Stimulated activated CD4-positive, alpha-beta T cell treated with anti-CD3 and anti-CD28 coated beads, Interleukin-15, amount 100 ng/mL, for 48 hours (primary cell): ENCODE measurements around the gene GAB1.
"Not testable (repeated sequence)": the region's sequence is repeated elsewhere in the genome, so short reads cannot be mapped to it uniquely, and the experiment has no call there.

Experiments
- DNase-seq, 2 donors: peaks; one replicate each; pipeline ENCODE4 v3.0.0-alpha.2; 2020; ENCODE audit warnings: low read depth in 2 of 2

GAB1 gene

DNA sequence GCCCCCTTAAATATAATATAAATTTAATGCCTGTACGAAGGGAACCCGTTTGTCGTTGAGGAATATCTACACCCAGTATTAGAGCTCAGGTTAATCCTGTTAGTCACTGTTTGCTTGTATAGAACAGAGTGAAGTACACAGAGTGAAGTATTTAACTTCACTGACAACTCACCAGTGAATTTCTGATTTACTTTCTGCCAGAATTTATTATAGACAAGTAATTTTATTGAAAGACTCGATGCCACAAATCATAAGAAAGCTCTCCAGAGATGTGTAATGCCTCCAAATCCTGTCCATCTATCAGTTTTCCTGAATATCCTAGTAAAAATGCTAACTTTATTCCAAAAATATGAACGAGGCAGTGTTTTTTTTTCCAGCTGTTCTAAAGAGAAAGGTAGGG lies 1.6 kb downstream of the GAB1 start:
- DNase-seq, result no peak

DNA sequence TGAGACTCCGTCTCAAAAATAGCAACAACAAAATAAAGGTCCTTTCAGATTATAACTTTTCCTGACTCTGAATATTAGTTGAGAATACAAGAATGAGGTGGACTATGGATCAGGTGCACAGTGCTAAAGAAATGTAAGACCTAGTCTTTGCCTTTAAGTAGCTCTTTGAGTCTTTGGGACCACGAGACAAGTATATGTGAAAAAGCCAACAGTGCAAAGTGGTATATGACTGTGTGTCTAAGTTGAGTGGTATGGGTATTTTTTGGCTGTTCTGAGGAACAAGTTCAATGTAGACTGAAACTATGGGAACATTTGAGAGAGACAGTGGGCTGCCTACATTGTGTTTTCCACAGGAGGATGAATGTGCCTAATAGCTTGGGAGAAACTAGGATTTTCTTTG lies 2.8 kb downstream of the GAB1 start:
- DNase-seq, result no peak

GRCh38 chr4:143341186-143341755 lies 4.6 kb downstream of the GAB1 start:
- DNase-seq, result no peak

GRCh38 chr4:143343276-143343831 lies 6.7 kb downstream of the GAB1 start:
- no peak for DNase-seq

- DNase-seq, result no peak
Observed at GRCh38 chr4:143344041-143344440, 7.4 kb downstream of the GAB1 start.

GRCh38 chr4:143344774-143345173 lies 8.1 kb downstream of the GAB1 start:
- no peak for DNase-seq

DNA sequence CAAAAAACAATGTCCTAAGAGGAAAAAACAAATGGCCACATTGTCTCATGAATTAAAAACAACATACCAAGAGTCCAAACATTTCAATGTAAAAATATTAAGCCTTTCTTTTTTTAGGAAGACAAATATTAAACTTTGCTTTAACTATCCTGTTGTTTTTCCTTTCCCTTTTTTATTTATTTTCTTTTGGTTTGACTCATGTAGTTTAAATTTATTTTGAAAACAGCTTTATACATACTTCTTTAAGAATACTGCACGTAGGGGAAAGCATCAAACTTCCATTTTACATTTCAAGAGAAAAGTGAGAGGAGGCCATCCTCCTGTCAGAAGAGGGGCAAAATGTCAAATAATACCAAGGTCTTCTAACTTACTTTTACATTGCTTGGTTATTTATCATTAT lies 8.7 kb downstream of the GAB1 start:
- DNase-seq, result no peak

- DNase-seq, result no peak
Observed at GRCh38 chr4:143346206-143346605, 9.5 kb downstream of the GAB1 start.

DNA sequence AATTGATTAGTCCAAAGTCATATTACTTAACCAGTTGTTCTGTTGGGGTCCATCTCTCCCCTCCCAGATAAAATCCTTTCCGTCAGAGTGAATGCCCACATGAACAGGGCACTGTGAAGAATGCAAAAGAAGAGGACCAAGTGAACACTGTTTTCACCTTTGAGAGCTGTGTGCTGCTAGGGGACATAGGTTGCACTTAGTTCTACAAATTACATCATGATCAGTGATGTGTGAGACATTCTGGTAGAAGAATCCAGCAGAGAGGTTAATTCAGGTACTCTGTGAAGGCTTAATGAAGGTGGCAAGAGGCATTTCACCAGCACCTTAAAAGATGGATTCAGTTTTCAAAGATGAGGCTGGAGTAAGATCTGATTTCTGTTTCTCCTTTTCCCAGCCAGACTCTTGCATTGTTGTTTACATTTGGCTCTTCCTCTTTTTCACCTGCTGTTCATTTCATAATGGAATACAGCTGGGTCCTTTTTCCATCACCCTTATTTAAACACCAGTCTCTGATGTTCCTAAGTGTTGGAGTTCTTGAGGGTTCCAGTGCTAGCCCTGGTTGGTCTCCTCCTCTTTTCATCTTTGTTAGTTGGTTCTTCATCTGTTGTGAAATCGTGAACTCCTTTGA lies 10.9 kb downstream of the GAB1 start:
- DNase-seq, result no peak

DNA sequence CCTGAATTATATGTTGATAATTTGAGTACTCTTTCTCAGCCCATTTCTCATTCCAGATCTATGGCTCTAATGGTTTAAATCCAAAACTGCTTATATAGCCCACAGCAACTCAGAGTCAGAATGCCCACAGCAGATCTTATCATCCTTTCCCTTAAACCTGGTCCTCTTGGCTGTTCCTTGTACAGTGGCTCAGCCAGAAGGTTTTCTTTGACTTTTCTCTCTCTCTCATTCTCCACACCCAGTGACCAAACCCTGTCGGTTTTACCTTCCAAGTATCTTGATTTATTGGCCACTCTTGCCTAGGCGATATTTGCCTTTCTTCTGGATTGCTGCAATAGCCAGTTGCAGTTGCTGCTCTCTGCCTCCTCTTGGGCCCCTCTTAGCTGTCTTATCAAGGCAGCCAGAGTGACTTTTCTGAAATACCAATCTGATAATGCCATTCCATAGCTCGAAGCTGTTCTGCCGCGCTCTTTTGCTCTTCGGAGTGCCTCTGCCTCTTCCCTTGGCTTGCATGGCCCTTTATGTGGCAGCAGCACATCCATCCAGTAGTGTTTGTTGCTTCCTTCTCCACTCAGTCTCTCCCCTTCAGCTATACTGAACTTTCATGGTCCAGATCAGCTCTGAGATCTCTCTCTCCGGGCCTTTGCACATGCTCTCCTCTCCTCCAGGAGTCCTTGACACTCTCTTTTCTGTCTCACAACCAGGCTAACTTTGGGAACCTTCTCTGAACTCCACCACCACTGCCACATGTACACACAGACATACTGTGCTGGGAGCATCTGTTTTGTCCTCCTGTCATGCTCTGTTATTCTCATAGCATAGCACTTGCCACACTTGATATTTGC lies 11.8 kb downstream of the GAB1 start:
- no peak for DNase-seq

DNA sequence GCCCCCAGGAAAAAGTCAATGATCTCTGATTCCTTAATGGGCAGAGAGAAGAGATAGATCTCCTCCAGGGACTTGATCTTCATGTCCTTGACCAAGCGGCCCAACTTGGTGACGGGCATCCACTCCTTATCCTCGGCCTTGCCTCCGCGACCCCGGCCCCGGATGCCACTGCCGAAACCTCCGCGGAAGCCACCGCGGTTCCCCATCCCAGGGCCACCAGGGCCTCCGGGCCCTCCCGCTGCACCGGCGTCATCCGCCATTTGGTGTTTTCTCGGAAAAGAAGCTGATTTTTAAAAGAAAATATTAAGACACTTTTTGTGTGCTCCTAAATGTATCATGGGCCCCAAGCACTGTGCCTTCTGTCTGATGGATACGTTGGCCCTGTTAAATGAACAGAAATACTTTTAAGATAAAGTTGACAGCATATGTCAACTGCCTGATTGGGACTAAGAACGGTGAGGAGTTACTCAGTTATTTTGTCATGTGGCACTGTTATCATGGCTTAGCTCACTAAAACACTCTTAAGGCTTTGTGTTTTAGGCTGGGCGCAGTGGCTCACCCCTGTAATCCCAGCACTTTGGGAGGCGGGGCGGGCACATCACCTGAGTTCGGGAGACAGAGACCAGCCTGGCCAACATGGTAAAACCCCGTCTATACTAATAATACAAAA lies 13.3 kb downstream of the GAB1 start:
- DNase-seq, result not testable (repeated sequence)

DNA sequence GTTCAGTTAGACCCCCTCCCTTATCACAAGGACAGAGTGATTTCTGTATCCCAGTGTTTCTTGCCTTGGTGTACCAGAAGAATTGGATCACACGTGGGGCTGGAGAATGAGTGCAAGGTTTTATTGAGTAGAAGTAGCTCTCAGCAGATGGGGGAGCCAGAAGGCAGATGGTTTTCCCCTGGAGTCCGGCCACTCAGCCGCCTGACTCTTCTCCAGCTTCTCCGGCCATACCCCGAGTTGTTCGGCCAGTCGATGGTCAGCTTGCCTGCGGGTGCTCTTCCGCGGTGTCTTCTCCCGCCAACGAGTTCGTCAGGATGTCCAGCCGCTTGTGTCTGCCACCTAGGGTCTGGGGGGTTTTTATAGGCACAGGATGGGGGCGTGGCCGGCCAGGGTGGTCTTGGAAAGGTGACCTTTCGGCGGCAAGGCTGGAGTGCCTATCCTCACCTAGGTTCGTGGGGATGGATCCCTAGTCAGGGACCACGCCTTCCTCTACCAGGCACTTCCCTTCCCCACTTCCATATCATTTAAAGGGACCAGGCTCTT lies 14.5 kb downstream of the GAB1 start:
- no peak for DNase-seq

GRCh38 chr4:143351774-143352451 lies 15.2 kb downstream of the GAB1 start:
- no peak for DNase-seq

DNA sequence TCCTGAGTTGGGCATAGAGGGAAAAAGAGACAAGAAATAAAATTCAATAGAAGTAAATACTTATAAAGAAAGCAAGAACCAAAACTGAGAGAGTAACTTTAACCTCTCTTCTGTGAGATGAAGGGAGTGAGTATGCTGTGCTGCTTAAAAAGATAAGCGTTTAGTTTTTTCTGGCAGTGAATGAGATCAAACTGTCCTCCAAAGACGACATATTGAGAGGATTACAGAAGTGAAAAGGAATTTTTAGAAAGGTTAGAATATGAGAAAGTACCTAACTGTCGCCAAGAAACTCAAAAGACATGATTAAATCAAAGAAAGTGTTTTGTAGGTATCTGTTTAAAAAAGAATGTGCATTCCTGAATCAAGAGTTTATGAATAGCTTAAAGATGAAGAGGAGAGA lies 16.0 kb downstream of the GAB1 start:
- no peak for DNase-seq

DNA sequence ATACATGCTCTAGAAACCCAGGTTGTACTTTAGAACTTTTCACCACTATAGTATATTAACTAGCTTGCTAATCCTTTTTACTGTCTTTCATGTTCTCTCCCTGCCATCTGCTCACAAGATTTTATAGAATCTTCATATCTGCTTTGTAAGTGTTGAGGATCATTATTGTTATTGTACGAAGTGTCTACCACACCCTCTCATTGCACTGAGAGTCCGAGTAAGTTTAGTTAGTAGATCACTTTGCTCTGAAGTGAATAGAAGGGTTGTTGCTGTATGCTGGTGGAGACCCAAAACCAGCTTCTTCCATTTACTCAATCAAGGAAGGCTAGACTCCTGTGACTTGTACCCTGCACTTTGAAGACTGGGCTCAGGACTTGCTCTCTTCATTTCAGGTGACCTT lies 17.1 kb downstream of the GAB1 start:
- DNase-seq, result no peak

GRCh38 chr4:143354990-143355389 lies 18.3 kb downstream of the GAB1 start:
- DNase-seq, result no peak

DNA sequence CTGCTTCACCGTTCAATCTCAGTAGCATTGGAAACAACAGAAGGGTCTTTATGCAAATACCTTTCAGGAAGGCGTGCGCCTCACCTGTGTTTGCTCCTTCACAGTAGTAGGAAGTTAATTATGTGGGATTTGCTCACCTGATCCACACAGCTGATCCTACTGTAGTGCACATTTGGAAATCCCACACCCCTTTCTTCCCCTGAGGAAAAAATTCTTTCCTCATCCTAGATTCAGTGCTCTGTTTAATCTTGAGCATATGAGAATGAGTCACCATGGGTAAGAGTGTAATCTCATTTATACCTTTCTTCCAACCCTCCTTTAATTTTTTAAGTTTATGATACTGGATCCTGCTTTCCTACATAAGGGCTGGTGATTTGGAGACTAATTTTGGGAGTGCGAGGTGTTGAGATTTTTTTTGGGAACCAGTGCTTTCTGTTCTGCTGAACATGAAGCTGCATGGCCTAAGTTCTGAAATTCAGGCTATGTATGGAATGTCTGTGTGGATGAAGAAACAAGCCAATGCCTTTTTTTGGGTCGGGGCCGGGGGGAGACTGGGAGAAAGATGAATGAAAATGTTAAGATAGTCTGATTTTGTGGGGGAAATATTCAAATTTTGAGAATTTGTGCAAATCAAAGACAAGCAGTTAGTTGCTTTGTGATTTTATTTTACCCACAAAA lies 19.0 kb downstream of the GAB1 start:
- DNase-seq, result no peak

- DNase-seq, result no peak
Observed at GRCh38 chr4:143356493-143356892, 19.8 kb downstream of the GAB1 start.

DNA sequence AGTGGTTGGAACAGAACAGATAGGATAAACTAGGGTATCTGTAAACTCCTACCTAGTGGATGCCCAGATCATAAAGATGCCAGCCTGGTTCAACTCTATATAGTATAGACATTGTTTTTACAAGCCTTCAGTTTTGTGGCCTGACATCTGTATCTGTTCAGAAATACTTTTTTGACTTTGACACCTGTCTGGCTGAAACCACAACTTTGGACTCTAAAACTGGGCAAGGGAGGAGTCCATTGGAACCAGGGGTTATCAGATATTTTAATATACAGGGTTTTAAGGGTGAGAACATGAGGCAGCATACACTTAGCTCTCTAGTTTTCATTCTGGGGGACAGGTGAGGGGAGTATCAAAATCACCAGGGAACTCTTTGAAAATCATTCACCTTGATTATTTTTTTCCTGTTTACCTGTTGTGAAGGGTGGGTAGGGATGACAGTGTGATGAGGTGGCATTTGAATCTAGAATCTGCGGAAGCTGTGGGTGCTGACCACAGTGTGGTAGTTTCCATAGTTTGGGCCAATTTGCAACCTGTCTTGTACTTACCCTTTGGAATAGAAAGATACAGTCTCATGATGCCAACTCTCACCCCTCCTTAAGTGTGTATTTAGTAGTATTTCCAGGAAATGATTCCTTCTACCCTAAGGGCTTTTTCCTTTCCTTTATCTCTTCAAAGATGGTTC lies 20.6 kb downstream of the GAB1 start:
- DNase-seq, result no peak

DNA sequence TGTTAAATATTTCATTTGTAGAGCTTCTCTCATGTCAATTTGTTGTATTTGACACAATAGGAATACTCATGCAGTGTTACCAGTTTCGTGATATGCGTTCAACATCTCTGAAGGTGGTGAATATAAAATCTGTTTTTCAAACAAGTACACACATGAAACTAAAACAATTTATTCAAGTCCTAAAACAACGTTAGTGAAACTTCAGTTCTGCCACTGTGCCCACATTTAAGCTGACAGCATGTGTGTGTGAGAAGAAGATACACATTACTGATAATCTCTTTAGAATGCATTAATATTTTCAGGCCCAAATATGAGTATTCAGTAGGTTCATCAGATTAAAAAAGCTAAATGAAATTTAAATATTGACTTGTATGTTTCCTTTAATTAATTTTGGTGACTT lies 21.7 kb downstream of the GAB1 start:
- no peak for DNase-seq
